GM13977 (cell line): ENCODE measurements around the gene GAS2.

Source experiments
- DNase-seq: peaks from one replicate; pipeline ENCODE4 v3.0.0; 2012; ENCODE audit warnings: low spot score
- CTCF ChIP-seq: IDR thresholded peaks from 2 replicates; pipeline ENCODE4 v1.5.1; 2012; ENCODE audit warnings: mild to moderate bottlenecking, control low read depth; ENCODE audit not compliant: insufficient read depth; ENCODE audit errors: extremely low read depth, missing control alignments
- in situ Hi-C: fragments of 300-500 bp; cut with MboI; formaldehyde crosslinking; loops from one replicate; pipeline ENCODE4 v1.12.0; 2022; ENCODE audit warnings: low sequenced_read_pairs, low pct_unique_long_range_greater_than_20kb, mixed read lengths, inconsistent platforms; ENCODE audit not compliant: unreplicated experiment

GAS2 gene

DNA sequence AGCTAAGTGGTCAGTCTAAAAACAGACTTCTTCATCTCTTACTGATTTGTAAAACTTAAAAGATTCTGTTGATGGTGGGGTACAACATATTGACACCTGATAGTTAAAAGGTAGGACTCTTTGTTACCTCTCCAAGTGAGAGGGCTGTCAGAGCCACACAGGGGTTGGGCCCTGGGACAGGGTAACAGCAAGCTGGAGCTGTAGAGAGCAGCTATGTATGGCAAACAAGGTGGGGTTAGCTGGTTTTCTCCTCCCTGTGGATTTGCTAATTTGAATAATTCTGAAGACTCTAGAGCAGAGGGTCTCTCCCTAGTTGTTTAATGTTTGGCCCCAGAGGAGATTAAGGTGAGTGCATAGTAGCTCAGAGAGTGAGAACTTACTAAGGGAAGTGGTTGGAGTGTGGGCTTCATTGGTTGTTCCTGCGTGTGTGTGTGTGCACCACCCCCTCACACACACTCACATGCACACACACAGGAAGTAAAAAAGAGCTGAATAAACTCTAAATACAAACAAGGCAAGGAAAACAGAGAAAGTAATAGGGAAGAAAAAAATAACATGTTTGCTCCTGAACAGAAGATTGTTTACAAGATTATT lies 9.2 kb upstream of the GAS2 start:
- in situ Hi-C loops = no loop called here
- TF ChIP-seq CTCF = no peak
- DNase-seq = peak; percentile 28

GRCh38 chr11:22659783-22660182 lies 6.6 kb upstream of the GAS2 start:
- in situ Hi-C loops = no loop called here
- no peak for DNase-seq
- no peak for TF ChIP-seq CTCF

- peak; percentile 6 for TF ChIP-seq CTCF
- in situ Hi-C loops = no loop called here
- DNase-seq = peak; percentile 58
Measured at GRCh38 chr11:22666688-22667439, 453 bp downstream of the GAS2 start.

DNA sequence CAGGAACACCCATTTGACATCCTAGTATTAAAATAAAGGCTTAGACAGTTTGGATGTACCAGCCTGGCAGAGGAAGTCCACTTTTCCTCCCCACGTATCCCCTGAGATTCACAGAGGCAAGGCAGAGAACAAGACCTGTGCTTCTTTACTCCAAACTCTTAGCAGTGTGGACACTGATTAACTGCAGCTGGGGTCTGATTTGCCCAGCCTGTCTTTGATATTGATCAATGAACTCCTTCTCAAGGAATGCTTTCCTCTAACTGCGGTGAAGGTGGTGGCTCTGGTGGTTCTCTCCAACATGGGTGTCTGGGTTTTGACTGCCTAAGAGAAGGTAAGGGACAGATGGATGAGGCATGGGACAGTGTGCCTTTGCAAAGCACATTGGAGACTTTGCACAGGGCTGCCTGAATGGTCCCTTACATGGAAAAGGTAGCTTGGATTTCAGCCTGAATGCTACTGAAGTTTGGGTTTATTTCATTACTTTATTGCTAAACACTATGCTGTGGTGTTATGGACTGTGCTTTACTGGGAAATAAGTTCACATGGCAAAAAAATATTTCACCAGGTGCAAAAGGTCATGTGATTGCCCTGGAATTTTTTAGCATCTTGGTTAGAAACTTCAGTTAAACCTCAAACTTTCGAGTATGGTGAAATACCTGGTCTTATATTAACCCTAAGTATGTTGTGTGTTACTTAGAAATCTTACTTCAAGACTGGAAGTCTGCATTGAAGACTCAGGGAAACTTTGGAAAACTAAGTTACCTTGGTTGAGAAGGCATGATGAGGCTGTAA lies 1.8 kb downstream of the GAS2 start:
- in situ Hi-C loops = no loop called here
- no peak for TF ChIP-seq CTCF
- no peak for DNase-seq

GRCh38 chr11:22669368-22669767 lies 3.0 kb downstream of the GAS2 start:
- DNase-seq = no peak
- TF ChIP-seq CTCF = no peak
- in situ Hi-C loops = no loop called here

- DNase-seq = peak; percentile 32
- TF ChIP-seq CTCF = peak; percentile 59
- in situ Hi-C loops = no loop called here
Measured at GRCh38 chr11:22670830-22671229, 4.4 kb downstream of the GAS2 start.
